Calu3 (cell line): ENCODE results near the gene PCBP2. TPM values are rescaled to one million over a fixed set of nuclear protein-coding genes. Genes with fewer than 3 reads are reported as not detected.

Source experiments
- BruUV-seq: library from RNA; stranded (reverse); fragments of 400-500 nt; replicated peaks from 2 replicates; lab custom pipeline; 2021; lab: Mats Ljungman, UMichigan
- CTCF ChIA-PET: fragments of 300-600 bp; sonication (Branson Sonifier 250); formaldehyde crosslinking; loops from one replicate; lab custom pipeline; 2022; ENCODE audit warnings: antibody characterized with exemption; lab: Charles Lee
- DNase-seq: peaks from one replicate; pipeline ENCODE4 v3.0.0; 2022
- H3K27ac Mint-ChIP-seq: one replicate; pipeline ENCODE4 v1.8.0; 2022; ENCODE audit warnings: mixed read lengths; ENCODE audit not compliant: unreplicated experiment
- H3K27me3 Mint-ChIP-seq: one replicate; pipeline ENCODE4 v1.8.0; 2022; ENCODE audit warnings: mixed read lengths; ENCODE audit not compliant: unreplicated experiment
- H3K36me3 Mint-ChIP-seq: one replicate; pipeline ENCODE4 v1.8.0; 2022; ENCODE audit warnings: mild to moderate bottlenecking, moderate library complexity, mixed read lengths; ENCODE audit not compliant: insufficient read depth, unreplicated experiment
- H3K4me1 Mint-ChIP-seq: one replicate; pipeline ENCODE4 v1.8.0; 2022; ENCODE audit warnings: mild to moderate bottlenecking, low read depth, mixed read lengths; ENCODE audit not compliant: unreplicated experiment
- H3K4me3 Mint-ChIP-seq: one replicate; pipeline ENCODE4 v1.8.0; 2022; ENCODE audit warnings: mild to moderate bottlenecking, low read depth, moderate library complexity, mixed read lengths; ENCODE audit not compliant: unreplicated experiment
- H3K9me3 Mint-ChIP-seq: one replicate; pipeline ENCODE4 v1.8.0; 2022; ENCODE audit warnings: low read depth, mixed read lengths; ENCODE audit not compliant: unreplicated experiment
- intact Hi-C: fragments of 100-400 bp; cut with micrococcal nuclease; formaldehyde crosslinking; loops from one replicate; pipeline ENCODE4 v1.10.0; 2022; ENCODE audit not compliant: unreplicated experiment
- total RNA-seq: library from RNA; stranded (reverse); gene quantifications from 2 replicates; pipeline ENCODE4 v1.2.3, GENCODE V29; 2022
- TF ChIP-seq, protein P1 (sequence below): fragments of 200-600 bp; IDR thresholded peaks from one replicate; pipeline ENCODE4 v1.8.0; 2022; ENCODE audit warnings: antibody characterized with exemption; ENCODE audit not compliant: unreplicated experiment

The PCBP2 gene
- total RNA-seq, 1 experiment from 2014 or later: 528 TPM

DNA sequence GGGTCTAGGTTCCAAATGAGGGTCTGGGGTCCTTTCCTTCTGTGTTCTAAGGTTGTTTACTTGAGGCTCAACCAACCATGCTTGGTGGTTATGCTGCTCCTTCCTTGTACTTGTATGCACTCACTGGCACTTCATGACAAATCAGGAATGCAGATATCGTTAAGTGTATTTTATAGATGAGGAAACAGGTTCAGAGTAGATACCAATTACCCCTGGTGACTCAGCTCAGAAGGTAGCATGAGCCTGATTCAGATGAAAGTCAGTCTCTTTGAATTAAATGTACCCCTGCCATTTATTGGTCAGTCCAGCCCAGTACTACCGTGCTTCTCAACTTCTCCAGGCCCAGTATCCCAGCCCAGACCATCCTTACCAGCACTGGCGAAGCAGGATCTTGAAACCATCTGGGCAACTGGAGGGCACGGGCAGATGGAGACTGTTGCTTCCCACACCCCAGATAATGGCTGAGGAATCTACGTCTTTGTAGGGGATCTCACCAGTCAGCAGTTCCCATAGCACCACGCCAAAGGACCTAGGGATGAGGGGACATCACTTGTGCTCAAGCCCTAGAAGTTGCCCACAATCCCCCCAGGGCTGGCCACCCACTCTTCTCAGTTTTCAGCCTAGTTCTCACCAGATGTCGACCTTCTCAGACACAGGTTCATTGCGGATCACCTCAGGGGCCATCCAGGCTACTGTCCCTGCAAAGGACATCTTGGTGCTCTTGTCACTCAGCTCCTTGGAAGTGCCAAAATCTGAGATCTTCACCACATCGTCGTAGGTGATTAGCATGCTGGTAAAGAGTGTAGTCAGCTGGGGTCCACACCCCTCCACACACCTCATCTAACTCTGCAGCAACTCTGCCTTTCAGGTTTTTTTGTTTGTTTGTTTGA, 33.0 kb downstream of the PCBP2 start:
- H3K4me1 Mint-ChIP-seq: no peaks in the 10 kb centered on the region
- TSS peak; percentile 8 for BruUV-seq
- H3K4me3 Mint-ChIP-seq: no peak overlapping the region
- no peak overlapping the region for H3K27ac Mint-ChIP-seq
- TF ChIP-seq, protein P1, sequence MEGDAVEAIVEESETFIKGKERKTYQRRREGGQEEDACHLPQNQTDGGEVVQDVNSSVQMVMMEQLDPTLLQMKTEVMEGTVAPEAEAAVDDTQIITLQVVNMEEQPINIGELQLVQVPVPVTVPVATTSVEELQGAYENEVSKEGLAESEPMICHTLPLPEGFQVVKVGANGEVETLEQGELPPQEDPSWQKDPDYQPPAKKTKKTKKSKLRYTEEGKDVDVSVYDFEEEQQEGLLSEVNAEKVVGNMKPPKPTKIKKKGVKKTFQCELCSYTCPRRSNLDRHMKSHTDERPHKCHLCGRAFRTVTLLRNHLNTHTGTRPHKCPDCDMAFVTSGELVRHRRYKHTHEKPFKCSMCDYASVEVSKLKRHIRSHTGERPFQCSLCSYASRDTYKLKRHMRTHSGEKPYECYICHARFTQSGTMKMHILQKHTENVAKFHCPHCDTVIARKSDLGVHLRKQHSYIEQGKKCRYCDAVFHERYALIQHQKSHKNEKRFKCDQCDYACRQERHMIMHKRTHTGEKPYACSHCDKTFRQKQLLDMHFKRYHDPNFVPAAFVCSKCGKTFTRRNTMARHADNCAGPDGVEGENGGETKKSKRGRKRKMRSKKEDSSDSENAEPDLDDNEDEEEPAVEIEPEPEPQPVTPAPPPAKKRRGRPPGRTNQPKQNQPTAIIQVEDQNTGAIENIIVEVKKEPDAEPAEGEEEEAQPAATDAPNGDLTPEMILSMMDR: no peak
- H3K36me3 Mint-ChIP-seq: peaks cover 32% of the 10 kb centered on the region
- H3K9me3 Mint-ChIP-seq: no peaks in the 10 kb centered on the region
- DNase-seq: no peak
- intact Hi-C loops: no loop called here
- CTCF ChIA-PET: no interaction called here
- H3K27me3 Mint-ChIP-seq: no peaks in the 10 kb centered on the region

DNA sequence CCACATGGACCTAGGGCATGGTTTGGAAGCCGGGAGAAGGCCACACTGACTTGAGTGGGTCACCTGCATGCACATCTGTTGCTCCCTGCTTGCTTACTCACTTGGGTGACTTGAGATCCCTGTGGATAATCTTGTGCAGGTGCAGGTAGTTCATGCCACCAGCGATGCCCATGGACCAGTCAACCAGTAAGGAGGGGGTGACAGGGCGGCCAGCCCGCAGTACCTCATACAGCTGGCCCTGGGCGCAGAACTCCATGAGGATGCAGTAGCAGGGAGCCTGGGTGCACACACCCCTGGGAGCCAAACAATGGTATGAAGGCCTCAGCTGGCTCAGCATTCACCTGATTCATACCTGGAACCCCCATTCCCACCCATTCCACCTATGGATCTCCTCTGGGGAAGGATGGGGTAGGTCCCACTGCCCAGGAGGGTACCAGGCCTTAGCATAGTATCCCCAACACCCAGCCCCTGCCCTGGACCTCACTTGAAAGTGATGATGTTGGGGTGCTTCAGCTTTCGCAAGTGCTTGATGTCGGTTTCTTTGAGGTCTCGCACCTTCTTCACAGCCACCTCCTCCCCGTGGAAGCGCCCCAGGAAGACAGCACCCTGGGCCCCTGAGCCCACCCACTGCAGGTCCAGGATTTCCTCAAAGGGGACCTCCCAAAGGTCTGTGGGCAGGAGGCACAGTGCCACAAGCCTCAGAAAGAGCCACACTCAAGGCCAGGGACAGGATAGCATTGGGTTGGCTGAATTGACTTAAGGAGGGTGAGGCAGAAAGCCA, 34.2 kb downstream of the PCBP2 start:
- Mint-ChIP-seq H3K4me3 (no peak overlapping the region), H3K36me3 (peaks cover 32% of the 10 kb centered on the region), H3K4me1 (no peaks in the 10 kb centered on the region), H3K27me3 (no peaks in the 10 kb centered on the region), H3K9me3 (no peaks in the 10 kb centered on the region), H3K27ac (peak overlapping the region; percentile 50)
- no peak for DNase-seq
- TF ChIP-seq, protein P1: no peak
- intact Hi-C loops: no loop called here
- no TSS peak for BruUV-seq
- CTCF ChIA-PET: no interaction called here

- peak overlapping the region; percentile 50 for H3K27ac Mint-ChIP-seq
- no peaks in the 10 kb centered on the region for H3K9me3 Mint-ChIP-seq
- TF ChIP-seq, protein P1: no peak
- BruUV-seq: no TSS peak
- H3K4me3 Mint-ChIP-seq: no peak overlapping the region
- H3K4me1 Mint-ChIP-seq: no peaks in the 10 kb centered on the region
- CTCF ChIA-PET: no interaction called here
- DNase-seq: no peak
- no peaks in the 10 kb centered on the region for H3K27me3 Mint-ChIP-seq
- H3K36me3 Mint-ChIP-seq: peaks cover 29% of the 10 kb centered on the region
- intact Hi-C loops: no loop called here
Observed at GRCh38 chr12:53486736-53487487, 35.0 kb downstream of the PCBP2 start.

DNA sequence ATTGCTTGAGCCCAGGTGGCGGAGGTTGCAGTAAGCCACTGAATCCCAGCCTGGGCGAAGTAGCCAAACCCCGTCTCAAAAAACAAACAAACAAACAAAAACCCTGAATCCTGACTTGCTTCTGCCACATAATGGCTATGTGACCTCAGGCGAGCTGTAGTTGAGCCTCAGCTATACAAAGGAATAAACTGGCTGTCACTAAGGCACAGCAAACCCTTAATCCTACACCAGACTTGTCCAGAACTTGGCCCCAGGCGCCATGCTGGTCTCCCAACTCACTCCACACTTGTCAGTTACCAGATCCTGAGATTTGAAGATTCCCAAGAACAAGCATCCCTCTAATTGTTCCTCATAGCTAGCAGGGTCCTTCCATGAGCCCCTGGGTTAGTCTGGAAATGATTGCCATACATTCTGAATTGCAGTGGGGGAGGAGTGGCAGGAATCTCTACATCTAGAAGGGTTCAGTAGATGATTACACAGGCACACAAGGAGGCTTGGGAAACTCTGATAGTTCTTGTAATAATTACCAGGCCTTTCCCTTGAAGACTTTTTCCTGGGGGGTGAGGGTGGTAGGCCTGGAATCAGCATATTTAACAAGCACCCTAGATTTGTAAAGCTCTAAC, 37.5 kb downstream of the PCBP2 start:
- intact Hi-C loops: no loop called here
- BruUV-seq: no TSS peak
- no peak for DNase-seq
- TF ChIP-seq, protein P1: no peak
- H3K9me3 Mint-ChIP-seq: no peaks in the 10 kb centered on the region
- H3K36me3 Mint-ChIP-seq: peaks cover 39% of the 10 kb centered on the region
- H3K4me1 Mint-ChIP-seq: peaks cover 15% of the 10 kb centered on the region
- H3K27me3 Mint-ChIP-seq: no peaks in the 10 kb centered on the region
- no peak overlapping the region for H3K4me3 Mint-ChIP-seq
- CTCF ChIA-PET: interaction anchor here (0.5 to 0.7 kb wide), 2 partner anchors 124 to 176 kb away, joined by 4 to 5 read pairs; no protein-coding TSS in a partner anchor
- no peak overlapping the region for H3K27ac Mint-ChIP-seq
